GM18507 (cell line): Measurements from ENCODE around the gene TBX3.

Experiments used
- DNase-seq: peaks from one replicate; pipeline ENCODE4 v3.0.0; 2011; ENCODE audit warnings: low read depth; ENCODE audit not compliant: insufficient read length; ENCODE audit errors: extremely low spot score
- FAIRE-seq: peaks from 2 replicates; lab custom pipeline; 2011; peaks lifted over from hg19 to GRCh38; lab: Jason Lieb, UNC

Gene TBX3

DNA sequence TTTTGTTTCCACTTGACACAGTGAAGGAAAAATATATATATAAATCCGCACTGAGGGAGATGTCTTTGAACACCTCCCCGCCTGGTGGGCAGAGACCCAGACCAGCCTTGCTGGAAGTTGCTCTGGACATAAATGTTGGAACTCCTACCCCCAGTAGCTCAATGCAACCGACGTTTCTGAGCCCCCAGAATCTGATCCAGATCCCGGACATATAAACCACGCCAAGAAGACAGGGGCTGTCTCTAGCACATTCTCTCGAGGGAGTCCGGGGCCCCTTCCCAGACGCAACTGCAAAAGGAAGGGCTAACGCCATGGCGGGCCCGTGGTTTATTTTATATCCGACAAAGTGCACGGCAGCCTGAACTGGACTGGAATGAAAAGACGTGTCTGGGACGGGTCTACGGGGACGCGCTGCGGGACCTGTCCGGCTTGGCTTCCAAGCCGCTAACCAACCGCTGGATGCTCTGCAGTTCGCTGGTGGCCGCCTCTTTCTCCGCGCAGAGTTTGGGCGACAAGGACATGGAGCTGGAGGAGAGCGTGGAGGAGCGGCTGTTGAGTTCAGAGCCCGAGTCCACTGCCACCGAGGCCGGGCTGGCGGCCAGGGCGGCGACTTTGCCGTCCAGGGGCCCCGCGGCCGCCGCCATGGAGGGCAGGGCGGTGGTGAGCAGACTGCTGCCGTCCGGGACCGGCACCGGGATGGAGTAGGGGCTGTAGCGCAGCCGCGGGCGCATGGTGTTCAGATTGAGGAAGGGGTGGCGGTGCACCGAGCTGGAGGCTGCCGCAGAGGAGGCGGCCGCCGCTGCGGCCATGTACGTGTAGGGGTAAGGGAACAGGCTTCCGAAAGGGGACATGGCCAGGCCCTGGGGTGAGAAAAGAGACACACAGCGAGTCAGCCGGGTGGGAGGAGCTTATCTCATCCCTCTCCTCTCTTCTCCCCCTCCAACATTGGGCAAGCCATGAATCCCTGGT is 12.2 kb downstream of the TBX3 start:
- FAIRE-seq (no peak), DNase-seq (no peak)

DNA sequence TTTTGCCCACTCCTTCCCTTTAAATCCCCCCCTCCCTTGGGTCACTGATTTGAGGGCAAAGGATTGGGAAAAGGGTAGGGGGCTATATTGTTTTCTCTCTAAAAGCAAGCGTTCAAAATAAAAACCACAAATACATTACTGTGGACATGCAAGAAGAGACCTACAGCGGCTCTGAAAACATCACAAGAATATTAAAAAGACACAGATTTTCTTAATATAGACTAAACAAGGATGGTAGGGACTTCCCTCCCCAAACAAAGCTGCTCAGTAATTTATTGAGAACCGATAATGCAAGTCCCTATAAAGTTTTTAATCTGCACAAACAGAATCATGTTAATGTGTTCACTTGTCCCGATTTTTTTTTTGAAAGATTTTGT is 12.9 kb downstream of the TBX3 start:
- DNase-seq (no peak), FAIRE-seq (no peak)

DNA sequence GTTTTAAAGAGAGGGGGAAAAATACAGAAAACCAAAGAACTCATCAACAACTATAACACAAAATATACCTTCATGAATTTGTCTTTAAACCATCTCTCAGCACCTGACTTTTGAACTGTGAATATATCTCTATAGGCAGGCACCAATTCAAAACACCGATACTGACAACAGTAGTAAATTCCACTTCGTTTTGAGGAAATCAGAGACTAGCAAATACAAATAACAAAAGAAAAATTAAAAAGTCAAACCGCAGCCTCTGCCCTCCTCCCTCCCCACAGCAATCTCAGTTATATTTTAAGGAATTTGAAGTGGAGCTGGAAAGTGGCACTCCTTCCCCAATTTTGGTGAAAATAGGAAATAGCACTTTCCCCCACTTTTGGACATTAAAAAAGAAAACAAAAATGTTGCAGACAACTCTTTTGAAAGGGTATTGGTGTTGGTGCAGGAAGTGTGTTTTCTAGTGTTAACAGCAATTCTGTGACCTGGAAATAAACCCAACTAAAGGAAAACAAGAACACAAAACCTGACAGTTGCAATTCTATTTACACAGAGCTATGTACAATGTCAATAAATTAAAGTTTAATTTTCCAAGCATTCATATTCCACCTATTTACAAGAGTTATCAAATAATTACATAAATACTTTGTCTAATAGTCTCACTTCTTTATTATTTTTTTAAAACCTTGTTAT is 13.5 kb downstream of the TBX3 start:
- DNase-seq, result no peak
- FAIRE-seq, result no peak

DNA sequence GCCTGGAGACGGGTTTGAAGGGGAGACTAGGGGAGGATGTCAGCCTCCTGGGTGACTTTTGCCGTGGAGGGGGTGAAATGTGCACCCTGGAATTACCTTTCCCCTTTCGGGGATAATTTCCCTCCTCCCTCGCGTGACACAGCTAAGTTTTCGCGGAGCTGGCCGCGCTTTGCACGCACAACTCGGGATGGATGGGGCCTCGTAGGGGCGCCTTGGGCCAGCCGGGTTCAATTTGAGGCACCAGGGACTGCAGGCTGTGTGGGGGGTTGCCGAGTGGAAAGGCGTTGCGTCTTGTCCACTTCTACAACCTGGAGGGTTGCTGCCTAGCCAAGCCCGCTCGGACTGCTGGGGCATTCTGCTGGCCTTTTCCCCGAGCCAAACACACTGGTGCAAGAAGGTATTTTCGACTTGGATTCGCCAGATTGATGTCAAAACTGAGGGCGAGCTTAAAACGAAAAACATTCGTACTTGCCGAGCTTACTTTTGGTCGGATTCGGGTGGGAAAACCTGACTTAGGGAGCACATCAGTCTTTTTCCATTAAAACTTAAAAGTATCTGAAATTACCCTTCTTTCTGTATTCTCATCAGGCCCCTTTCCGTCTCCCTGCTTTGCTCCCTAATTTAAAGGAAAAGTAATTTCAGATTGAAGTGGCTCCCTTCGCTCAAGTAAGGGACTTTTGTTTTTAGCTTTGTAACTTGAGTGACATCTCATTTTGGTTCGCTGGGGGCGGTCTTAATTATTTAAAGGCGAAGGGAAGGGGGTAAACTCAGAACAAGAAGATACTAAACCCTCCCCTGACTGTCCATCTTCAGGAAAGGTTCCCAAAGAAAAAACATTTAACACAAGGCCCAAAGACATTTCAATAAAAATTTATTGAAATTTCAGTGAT is 14.3 kb downstream of the TBX3 start:
- DNase-seq (no peak), FAIRE-seq (no peak)

DNA sequence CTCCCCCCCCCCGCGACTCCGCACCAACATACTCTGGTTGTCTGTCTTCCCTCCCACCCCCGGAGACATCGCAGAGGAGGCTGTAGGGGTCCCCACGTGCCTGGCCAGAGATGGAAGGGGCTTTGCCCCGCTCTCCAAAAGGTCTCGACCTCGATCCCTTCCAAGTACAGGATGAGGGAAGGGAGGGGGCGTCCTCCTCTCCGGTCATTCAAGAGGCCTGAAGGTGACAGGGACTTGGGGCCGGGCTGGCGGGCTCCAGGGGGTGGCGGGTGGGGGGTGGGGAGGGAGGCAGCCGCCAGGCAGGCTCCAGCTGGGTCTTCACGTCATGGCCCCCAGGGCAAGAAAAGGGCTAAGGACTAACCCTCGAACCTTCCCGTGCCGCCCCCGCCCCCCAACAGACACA is 15.1 kb downstream of the TBX3 start:
- DNase-seq, result no peak
- FAIRE-seq, result no peak

DNA sequence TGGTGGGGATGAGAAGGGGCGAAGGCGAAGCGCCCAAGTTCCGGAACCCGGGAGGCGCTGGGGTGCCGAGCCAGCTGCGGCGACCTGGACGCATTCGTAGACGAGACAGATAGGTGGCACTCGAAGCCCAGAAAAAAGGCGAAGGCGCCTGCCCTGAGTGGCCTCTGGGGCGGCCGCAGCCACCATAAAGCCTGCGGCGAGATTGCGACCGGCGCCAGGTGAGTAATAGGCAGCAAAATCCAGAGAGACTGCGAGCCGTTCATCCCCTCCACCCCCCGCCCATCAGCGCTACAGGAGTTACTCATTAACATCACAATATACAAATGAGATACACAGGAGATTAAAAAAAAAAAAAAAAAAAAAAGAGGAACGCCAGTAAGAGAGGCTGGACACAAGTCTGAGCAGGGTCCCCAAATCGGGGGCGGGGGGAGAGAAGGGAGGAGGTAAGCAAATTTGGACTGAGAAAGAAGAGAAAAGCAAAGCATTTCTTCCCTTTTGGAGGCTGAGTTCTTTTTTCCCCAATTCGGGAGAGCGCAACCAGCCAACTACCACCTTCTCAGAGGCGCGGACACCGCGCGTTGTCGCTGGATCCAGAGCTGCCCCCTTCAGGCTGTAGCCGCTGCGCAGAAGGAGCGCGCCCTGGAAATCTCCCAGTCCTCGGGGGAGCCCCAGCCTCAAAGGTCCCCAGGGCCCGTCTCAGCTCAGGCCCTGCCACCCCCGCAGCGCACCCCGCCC is 15.7 kb downstream of the TBX3 start:
- DNase-seq (peak; percentile 23), FAIRE-seq (no peak)

DNA sequence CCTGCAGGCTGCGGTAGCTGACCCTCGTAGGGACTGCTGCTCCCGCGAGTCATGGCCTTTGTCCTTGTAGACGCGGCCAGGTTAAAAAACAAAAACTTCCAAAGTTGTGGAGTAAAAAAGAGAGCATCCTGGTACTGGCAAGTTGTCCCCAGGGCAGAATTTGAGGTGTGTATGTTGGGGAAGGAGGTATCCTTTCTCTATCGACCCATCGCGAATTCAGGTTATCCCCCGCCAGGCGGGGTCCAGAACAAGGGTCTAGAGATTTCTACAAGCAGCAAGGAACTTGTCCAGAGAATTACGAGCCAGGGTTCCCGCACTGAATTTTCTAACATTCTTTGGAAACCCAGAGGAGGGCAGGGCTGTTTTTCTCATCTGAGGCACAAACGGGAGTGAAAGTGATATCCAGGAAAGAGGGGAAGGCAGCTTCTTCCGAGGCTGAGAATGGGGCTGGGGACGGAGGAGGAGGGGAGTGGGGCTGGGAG is 16.3 kb downstream of the TBX3 start:
- FAIRE-seq (no peak), DNase-seq (no peak)

DNA sequence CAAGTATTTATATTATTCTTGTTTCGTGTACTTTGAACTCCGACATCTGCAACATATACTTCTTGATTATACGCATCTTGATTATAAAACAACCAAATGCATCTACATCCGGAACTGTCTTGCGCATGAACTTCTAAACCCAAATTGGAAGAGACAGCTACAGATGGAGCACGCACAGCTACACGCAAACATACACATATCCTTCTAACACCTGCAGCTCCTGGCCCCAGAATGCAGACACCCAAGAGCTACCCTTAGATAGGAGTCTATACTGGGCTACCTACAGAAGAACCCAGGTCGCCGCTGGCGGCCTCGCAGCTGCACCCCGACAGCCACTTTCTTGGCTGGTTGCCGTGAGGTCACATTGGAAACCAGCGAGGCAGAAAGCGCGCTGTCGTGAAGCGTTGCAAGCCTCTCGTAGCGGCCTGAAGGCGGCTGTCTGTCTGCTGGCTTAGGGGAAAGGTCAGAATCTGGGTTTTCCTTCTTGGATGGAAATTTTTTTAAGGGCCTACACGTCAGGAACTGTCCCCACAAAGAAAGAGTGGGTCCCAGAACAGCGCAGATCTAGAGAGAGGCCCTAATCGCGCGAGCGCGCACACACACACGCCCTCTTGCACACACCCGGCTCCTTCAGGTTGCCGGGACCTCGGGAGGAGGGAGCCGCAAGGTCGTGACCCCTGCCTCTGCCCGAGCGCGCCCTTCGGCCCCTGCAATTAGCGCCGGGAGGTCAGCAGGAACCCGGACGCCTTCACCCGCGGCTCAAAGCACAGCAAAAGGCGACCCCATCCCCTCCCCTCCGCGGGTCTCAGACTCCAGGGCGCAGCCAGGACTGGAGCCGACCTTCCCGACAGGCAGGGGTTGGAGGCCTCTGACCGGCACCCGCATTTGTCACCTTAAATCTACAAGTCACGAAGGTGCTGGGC is 17.0 kb downstream of the TBX3 start:
- DNase-seq (no peak), FAIRE-seq (no peak)

DNA sequence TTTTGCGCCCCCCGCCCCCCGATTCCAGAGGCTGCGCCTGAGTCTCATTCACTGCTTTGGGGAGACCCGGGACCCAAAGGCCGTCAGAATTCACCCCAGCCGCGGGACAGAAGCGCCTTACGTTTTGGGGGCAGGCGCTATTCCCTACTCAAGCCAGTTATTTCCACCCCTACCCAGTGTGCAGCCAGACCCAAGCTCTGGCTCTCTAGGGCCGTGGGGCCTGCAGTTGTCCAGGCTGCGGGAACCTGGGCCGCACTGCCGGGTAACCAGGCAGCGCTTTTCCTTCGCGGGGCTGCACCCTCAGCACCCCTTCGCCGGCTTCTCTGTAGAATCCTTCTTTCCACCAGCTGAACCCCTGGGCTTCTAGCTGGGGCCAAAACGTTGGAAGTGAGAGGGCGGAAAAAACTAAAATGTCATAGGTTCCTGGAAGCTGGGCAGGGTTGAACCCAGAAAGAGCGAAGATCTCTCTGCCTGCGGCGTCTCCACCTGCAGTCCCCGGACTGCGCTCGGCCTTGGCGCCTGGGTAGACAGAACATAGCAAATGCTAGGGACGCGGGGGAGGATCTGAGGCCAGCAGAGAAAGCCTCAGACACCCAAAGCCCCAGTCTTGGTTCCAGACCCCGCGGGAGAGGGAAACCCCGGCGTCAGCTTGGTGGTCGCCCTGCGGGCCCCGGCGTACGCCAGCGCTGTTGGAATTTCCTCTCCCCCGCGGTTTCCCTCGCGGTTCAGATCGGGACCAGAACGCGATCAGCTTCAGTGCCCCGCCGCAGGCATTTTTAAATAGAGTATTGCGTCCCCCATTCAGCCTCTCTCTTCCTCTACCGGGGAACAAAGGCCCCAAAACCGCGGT is 18.3 kb downstream of the TBX3 start:
- DNase-seq, result no peak
- FAIRE-seq, result no peak

DNA sequence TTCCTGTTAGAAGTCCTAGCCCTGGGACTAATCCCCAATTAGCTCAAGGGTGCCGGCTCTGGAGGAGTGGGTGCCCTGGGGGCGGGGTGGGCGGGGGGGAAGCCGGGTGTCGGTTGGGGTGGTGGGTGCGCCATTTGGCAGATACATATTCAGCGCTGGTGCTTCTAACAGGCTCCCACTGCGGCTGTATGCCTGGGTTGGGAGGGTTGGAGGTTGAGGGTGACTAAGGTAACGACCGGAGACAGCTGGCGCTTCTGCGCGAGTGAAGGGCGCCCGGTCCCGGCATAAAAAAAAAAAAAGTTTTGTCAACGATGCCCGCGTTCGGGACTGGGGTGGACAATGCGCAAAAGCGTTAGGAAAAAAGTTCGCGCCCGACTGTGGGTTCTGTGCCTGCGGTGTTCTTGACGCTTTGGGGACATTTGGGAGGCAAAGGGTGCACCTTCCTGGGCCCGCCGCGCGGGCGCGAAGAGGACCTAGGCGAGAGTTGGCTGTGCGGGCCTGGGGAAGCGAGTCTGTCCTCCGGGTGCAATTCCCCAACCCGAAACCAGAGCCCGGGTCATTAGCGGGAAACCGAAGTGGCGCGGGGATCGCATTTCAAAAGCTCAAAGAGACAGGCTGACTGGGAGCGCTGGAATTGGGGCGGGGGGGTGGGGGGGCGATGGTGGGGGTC is 19.2 kb downstream of the TBX3 start:
- DNase-seq, result no peak
- no peak for FAIRE-seq

DNA sequence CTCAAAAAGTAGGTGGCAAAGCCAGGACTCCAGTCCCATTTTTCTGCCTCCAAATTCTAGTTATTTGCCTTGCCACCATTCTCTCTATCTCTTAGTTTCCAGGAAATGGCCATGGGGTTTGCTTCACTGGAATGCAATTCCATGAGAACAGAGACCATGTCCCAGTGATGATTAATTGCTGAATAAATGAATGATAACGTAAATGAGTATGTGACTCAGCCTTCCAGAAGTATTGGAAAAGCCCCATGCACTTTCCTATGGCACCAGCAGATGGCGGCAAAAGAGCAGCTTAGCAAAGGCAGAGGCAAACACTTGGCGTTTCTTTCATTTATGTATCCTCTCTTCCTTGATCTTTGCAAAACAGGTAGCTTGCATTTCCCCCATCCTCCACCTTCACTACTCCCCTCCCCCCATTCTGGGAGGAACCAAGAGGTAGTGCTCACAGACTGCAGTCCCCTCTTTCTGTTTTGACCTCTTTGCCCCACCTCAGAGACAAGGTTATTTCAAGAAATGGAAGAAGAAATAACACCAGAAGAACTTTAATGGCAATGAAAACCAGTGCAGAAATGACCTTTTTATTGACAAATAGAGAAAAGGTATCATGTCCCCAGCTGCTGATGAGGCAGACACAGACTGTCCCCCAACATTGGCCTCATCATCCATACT is 21.3 kb downstream of the TBX3 start:
- DNase-seq (peak; percentile 18), FAIRE-seq (peak; percentile 63)

DNA sequence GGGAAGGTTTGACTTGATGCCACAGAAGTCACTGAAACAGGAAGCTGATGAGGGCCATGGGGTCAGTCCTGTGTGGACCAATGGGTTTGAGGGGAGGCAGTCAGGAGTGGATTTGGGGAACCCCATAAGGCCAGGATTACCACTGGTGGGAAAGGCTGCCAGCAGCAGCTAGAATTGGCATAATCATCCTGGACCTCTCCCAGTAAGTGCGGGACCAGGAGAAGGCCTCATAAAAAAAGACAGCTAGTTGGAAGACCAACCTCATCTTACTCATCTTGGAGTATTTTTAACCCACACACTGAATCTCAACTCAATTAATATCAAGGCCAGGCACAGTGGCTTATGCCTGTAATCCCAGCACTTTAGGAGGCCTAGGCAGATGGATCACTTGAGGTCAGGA is 22.7 kb downstream of the TBX3 start:
- DNase-seq (no peak), FAIRE-seq (no peak)

DNA sequence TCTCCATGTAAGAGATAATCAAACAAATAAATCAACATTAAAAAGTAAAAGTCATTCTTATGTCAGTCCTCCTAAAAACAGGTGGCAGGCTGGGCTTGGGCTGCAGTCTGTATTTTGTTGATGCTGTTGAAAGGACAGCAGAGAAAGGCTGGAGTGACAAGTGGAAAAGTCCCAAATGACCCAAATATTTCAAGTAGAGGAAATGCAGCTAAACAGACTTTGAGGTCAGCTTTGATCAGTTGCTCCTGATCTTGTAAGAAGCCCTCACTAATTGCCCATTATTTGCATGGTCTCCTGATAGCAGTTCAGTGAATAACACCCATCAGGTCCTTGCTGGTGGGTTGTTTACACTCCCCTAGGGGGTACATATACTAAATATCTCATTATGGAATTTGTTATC is 24.9 kb downstream of the TBX3 start:
- DNase-seq, result no peak
- no peak for FAIRE-seq

DNA sequence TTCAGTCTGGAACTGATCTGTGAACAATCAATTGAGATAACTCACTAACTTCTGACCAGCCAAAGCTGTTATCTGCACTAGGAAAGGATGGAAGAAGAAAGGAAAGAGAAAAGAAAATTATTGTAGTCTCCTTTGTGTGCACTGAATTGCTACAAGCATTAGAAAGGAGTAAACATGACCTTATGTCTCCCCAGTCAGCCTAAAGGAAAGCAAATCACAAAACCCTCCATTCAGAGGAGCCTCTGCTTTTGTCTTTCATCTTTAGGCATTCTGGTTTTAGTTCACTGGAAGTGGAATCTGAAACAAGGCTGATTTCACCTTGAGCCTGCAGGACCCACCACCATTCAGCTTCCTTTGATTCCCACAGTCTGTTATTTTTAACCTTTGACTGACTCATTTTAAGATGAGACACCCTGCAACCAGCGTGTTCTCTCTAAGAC is 26.0 kb downstream of the TBX3 start:
- no peak for FAIRE-seq

DNA sequence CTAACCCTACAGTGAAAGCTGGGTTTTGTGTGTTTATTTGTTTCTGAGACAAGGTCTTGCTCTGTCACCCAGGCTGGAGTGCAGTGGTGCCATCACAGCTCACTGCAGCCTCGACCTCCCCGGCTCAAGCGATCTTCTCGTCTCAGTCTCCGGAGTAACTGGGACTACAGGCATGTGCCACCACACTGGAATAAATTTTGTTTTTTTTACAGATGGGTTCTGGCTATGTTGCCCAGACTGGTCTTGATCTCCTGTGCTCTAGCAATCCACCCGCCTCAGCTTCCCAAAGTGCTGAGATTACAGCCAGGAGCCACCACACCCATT is 26.4 kb downstream of the TBX3 start:
- FAIRE-seq (no peak), DNase-seq (no peak)

More for the DNA sequence above, 26.0 kb downstream of the TBX3 start:
- DNase-seq, result no peak

DNA sequence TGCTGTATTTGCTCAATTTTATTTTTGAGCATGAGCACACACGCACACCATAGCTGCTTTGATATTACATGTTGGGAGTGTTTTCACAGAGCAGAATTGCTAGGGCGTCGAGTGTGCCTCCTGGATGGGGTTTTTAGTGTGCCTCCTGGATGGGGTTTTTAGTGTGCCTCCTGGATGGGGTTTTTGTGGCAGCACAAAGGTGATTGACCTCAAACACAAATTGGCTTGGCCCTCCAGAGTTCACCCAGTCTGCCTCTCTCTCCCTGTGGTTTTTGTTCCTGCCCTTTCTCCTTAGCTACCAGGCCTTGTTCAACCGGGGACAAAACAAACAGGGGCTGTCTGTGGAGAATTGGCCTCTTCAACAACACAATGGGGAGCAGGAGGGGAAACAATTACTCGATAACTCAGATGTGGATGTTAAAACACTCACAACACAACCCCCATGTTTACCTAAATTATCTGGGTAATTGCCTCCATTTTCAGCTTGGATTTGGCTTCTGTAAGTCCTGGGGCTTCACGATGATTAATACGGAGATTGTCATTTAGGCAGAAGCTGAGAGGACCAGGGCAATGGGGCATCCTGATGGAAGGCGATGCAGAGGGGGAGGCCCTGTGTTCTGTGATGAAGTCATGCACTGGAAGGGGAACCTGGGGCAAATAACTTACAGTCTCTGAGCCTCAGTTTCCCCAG is 26.9 kb downstream of the TBX3 start:
- DNase-seq, result no peak
- FAIRE-seq, result no peak
